Activated naive CD4-positive, alpha-beta T cell treated with anti-CD3 and anti-CD28 coated beads, Interleukin-2, amount 50 U/mL, for 24 hours (primary cell): Measurements from ENCODE around the gene OR52A1.
"Not testable (repeated sequence)": the region's sequence is repeated elsewhere in the genome, so short reads cannot be mapped to it uniquely, and the experiment has no call there.

Experiments
- H3K27ac Mint-ChIP-seq: one replicate; pipeline ENCODE4 v1.8.0; 2021; ENCODE audit warnings: mild to moderate bottlenecking, mixed read lengths
- H3K27me3 Mint-ChIP-seq: one replicate; pipeline ENCODE4 v1.8.0; 2021; ENCODE audit warnings: mixed read lengths
- H3K36me3 Mint-ChIP-seq: one replicate; pipeline ENCODE4 v1.8.0; 2021; ENCODE audit warnings: mixed read lengths
- H3K4me1 Mint-ChIP-seq: one replicate; pipeline ENCODE4 v1.8.0; 2021; ENCODE audit warnings: mixed read lengths
- H3K4me3 Mint-ChIP-seq: one replicate; pipeline ENCODE4 v1.8.0; 2021; ENCODE audit warnings: mild to moderate bottlenecking, mixed read lengths
- H3K9me3 Mint-ChIP-seq: one replicate; pipeline ENCODE4 v1.8.0; 2021; ENCODE audit warnings: mixed read lengths

The OR52A1 gene

GRCh38 chr11:5153574-5154431 lies 754 bp downstream of the OR52A1 start:
- no peaks in the 10 kb centered on the region for H3K9me3 Mint-ChIP-seq

DNA sequence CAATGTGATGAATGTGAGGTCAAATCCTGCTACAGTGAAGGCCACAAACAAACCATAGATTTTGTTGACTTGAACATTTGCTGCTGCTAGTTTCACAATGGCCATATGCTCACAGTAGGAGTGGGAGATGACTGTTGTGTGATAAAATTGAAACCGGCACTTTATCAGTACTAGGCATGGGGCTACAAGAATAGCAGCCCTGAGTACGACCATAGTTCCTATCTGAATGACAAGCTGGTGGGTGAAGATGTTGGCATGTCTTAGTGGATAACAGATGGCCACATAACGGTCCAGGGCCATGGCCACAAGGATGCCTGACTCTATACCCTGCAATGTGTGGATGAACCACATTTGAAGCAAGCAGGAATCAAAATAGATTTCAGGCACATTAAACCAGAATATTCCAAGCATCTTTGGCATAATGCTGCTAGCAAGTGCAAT lies 2.8 kb downstream of the OR52A1 start:
- H3K36me3 Mint-ChIP-seq = no peaks in the 10 kb centered on the region
- H3K4me3 Mint-ChIP-seq = no peak overlapping the region
- H3K27me3 Mint-ChIP-seq = peaks cover 10% of the 10 kb centered on the region
- H3K9me3 Mint-ChIP-seq = no peaks in the 10 kb centered on the region
- no peaks in the 10 kb centered on the region for H3K4me1 Mint-ChIP-seq
- H3K27ac Mint-ChIP-seq = no peak overlapping the region

More at GRCh38 chr11:5153574-5154431, 754 bp downstream of the OR52A1 start:
- Mint-ChIP-seq H3K36me3 (no peaks in the 10 kb centered on the region), H3K4me3 (no peak overlapping the region), H3K27ac (no peak overlapping the region), H3K27me3 (peaks cover 10% of the 10 kb centered on the region), H3K4me1 (no peaks in the 10 kb centered on the region)

DNA sequence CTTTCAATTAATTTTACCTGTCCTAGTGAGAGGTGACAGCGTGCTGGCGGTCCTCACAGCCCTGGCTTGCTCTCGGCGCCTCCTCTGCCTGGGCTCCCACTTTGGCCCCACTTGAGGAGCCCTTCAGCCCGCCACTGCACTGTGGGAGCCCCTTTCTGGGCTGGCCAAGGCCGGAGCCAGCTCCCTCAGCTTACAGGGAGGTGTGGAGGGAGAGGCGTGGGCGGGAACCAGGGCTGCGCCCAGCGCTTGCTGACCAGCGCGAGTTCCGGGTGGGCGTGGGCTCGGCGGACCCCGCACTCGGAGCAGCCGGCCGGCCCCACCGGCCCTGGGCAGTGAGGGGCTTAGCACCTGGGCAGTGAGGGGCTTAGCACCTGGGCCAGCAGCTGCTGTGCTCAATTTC lies 10.4 kb downstream of the OR52A1 start:
- not testable (repeated sequence) for H3K27me3 Mint-ChIP-seq, H3K36me3 Mint-ChIP-seq, H3K27ac Mint-ChIP-seq, H3K4me1 Mint-ChIP-seq, H3K4me3 Mint-ChIP-seq, H3K9me3 Mint-ChIP-seq

- Mint-ChIP-seq H3K27ac (no peak within 1 kb of the TSS), H3K4me3 (no peak within 1 kb of the TSS), H3K9me3 (no peaks in the 10 kb centered on the region), H3K27me3 (peaks cover 4% of the 10 kb centered on the region), H3K4me1 (no peaks in the 10 kb centered on the region), H3K36me3 (no peaks in the 10 kb centered on the region)
Observed at GRCh38 chr11:5137996-5138395, 16.6 kb downstream of the OR52A1 start, which contains the start of gene OR52A5. Gene OR52A5 (minus strand): TSS chr11:5138356. CDS start chr11:5132642, 5,714 bp downstream.

GRCh38 chr11:5137014-5137413 lies 17.5 kb downstream of the OR52A1 start:
- no peaks in the 10 kb centered on the region for H3K36me3 Mint-ChIP-seq
- H3K9me3 Mint-ChIP-seq = no peaks in the 10 kb centered on the region
- H3K4me1 Mint-ChIP-seq = no peaks in the 10 kb centered on the region
- H3K27me3 Mint-ChIP-seq = peaks cover 4% of the 10 kb centered on the region
- no peak overlapping the region for H3K27ac Mint-ChIP-seq
- H3K4me3 Mint-ChIP-seq = no peak overlapping the region

- Mint-ChIP-seq H3K27me3 (peaks cover 4% of the 10 kb centered on the region), H3K4me1 (no peaks in the 10 kb centered on the region), H3K9me3 (no peaks in the 10 kb centered on the region), H3K36me3 (no peaks in the 10 kb centered on the region), H3K27ac (no peak overlapping the region), H3K4me3 (no peak overlapping the region)
Observed at GRCh38 chr11:5136261-5136660, 18.3 kb downstream of the OR52A1 start.

- H3K9me3 Mint-ChIP-seq = no peaks in the 10 kb centered on the region
- H3K4me3 Mint-ChIP-seq = no peak overlapping the region
- H3K36me3 Mint-ChIP-seq = no peaks in the 10 kb centered on the region
- no peaks in the 10 kb centered on the region for H3K4me1 Mint-ChIP-seq
- H3K27me3 Mint-ChIP-seq = peaks cover under 1% of the 10 kb centered on the region
- H3K27ac Mint-ChIP-seq = no peak overlapping the region
Observed at GRCh38 chr11:5131584-5132335, 22.8 kb downstream of the OR52A1 start.

- Mint-ChIP-seq H3K36me3 (no peaks in the 10 kb centered on the region), H3K27ac (no peak overlapping the region), H3K9me3 (no peaks in the 10 kb centered on the region), H3K4me3 (no peak overlapping the region), H3K4me1 (no peaks in the 10 kb centered on the region), H3K27me3 (no peaks in the 10 kb centered on the region)
Observed at GRCh38 chr11:5129457-5129877, 25.1 kb downstream of the OR52A1 start.

GRCh38 chr11:5124891-5125620 lies 29.5 kb downstream of the OR52A1 start:
- no peak overlapping the region for H3K27ac Mint-ChIP-seq
- H3K9me3 Mint-ChIP-seq = no peaks in the 10 kb centered on the region
- no peaks in the 10 kb centered on the region for H3K36me3 Mint-ChIP-seq
- H3K4me3 Mint-ChIP-seq = no peak overlapping the region
- H3K4me1 Mint-ChIP-seq = no peaks in the 10 kb centered on the region
- H3K27me3 Mint-ChIP-seq = peaks cover 14% of the 10 kb centered on the region

DNA sequence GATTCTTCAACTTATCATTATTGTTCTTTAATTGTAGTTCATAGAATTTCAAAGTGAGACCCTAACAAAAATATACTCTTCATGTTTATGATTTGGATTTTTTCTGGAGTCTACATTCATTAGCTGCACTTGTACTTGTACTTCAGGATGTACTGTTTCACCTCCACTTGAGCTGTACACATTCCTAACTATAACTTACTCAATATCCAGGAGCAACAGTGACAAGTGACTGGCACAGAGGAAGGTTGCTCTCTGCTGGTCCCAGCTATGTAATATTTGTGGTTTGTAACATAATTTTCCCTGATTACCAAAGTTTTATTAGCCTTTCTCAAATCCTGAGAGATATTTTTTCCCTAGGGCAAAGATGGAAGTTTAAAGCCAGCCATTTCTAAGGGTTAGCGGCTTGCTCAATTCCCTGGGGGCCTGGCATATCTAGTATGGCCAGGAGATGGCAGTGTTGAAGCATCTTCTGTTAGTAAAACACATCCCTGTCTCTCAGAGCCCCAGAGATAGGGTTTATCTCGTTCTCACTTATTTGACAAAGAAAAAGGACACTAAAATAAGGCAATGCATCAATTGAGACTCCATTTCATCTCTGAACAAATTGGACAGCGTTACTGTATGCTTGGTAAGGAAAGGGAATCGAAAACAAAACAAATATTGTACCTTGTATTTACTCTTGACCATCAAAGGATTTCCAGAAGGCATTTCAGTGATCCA lies 30.6 kb downstream of the OR52A1 start:
- no peaks in the 10 kb centered on the region for H3K9me3 Mint-ChIP-seq
- no peak overlapping the region for H3K27ac Mint-ChIP-seq
- H3K4me1 Mint-ChIP-seq = no peaks in the 10 kb centered on the region
- H3K27me3 Mint-ChIP-seq = peaks cover 14% of the 10 kb centered on the region
- no peaks in the 10 kb centered on the region for H3K36me3 Mint-ChIP-seq
- H3K4me3 Mint-ChIP-seq = no peak overlapping the region

DNA sequence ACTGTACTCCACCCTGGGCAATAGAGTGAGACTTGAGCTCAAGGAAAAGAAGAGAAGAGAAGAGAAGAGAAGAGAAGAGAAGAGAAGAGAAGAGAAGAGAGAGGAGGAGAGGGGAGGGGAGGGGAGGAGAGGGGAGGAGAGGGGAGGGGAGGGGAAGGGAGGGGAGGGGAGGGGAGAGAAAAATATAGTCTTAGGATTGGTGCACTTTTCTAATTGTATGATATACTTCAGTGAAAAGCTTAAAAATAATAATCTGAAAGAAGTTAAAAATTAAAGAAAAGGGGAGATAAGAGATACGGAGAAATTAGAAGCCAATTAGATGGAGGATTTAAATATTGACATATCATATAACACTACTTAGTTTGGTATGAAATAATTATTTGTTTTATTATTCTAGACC lies 35.7 kb downstream of the OR52A1 start:
- H3K4me3 Mint-ChIP-seq = no peak overlapping the region

DNA sequence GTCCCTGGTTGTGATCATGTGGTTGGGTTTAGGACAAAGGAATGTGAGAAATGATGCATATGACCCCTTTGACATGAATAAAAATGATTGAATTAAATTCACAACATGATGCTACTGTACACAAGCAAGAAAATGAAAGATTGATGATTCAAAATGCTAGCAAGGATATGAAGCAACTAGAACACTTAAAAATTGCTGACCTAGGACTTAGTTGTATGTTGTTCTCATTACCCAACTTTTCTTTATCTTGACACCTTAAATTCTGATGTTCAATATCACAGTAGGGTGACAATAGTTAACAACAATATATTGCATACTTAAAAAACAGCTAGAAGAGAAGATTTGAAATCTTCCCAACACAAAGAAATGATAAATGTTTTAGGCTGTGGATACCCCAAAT lies 37.0 kb downstream of the OR52A1 start:
- no peaks in the 10 kb centered on the region for H3K4me1 Mint-ChIP-seq
- peaks cover 5% of the 10 kb centered on the region for H3K27me3 Mint-ChIP-seq
- no peak overlapping the region for H3K4me3 Mint-ChIP-seq
- H3K36me3 Mint-ChIP-seq = no peaks in the 10 kb centered on the region
- H3K9me3 Mint-ChIP-seq = no peaks in the 10 kb centered on the region
- H3K27ac Mint-ChIP-seq = no peak overlapping the region

More for the DNA sequence above, 35.7 kb downstream of the OR52A1 start:
- H3K4me1 Mint-ChIP-seq = no peaks in the 10 kb centered on the region
- H3K27ac Mint-ChIP-seq = no peak overlapping the region
- H3K36me3 Mint-ChIP-seq = no peaks in the 10 kb centered on the region
- H3K27me3 Mint-ChIP-seq = peaks cover 13% of the 10 kb centered on the region
- no peaks in the 10 kb centered on the region for H3K9me3 Mint-ChIP-seq

GRCh38 chr11:5115339-5115738 lies 39.2 kb downstream of the OR52A1 start:
- Mint-ChIP-seq H3K27ac (no peak overlapping the region), H3K9me3 (no peaks in the 10 kb centered on the region), H3K4me1 (no peaks in the 10 kb centered on the region), H3K4me3 (no peak overlapping the region), H3K27me3 (peaks cover 4% of the 10 kb centered on the region), H3K36me3 (no peaks in the 10 kb centered on the region)

- H3K4me1 Mint-ChIP-seq = no peaks in the 10 kb centered on the region
- no peak overlapping the region for H3K27ac Mint-ChIP-seq
- no peaks in the 10 kb centered on the region for H3K9me3 Mint-ChIP-seq
- peaks cover 4% of the 10 kb centered on the region for H3K27me3 Mint-ChIP-seq
- no peaks in the 10 kb centered on the region for H3K36me3 Mint-ChIP-seq
- H3K4me3 Mint-ChIP-seq = no peak overlapping the region
Observed at GRCh38 chr11:5107285-5107684, 47.3 kb downstream of the OR52A1 start.

- H3K36me3 Mint-ChIP-seq = no peaks in the 10 kb centered on the region
- no peaks in the 10 kb centered on the region for H3K9me3 Mint-ChIP-seq
- no peak overlapping the region for H3K27ac Mint-ChIP-seq
- H3K27me3 Mint-ChIP-seq = peaks cover 7% of the 10 kb centered on the region
- H3K4me1 Mint-ChIP-seq = no peaks in the 10 kb centered on the region
- H3K4me3 Mint-ChIP-seq = no peak overlapping the region
Observed at GRCh38 chr11:5103066-5103465, 51.5 kb downstream of the OR52A1 start.
